Hepatocyte (in vitro differentiated cells): ENCODE measurements around the gene ZNF586. TPM values are rescaled to one million over a fixed set of nuclear protein-coding genes. Genes with fewer than 3 reads are reported as not detected.
"Not testable (repeated sequence)": the region's sequence is repeated elsewhere in the genome, so short reads cannot be mapped to it uniquely, and the experiment has no call there.

Experiments
- DNase-seq: peaks from one replicate; pipeline ENCODE4 v3.0.0-alpha.2; 2016; ENCODE audit warnings: low spot score
- H2AFZ ChIP-seq: fragments of 200-600 bp; sonication (generic); 2 replicates; pipeline ENCODE4 v1.6.0; 2016; ENCODE audit warnings: antibody characterized with exemption, mild to moderate bottlenecking
- H3K27ac ChIP-seq: fragments of 200-600 bp; sonication (generic); 2 replicates; pipeline ENCODE4 v1.5.1; 2016; ENCODE audit warnings: mild to moderate bottlenecking
- H3K27me3 ChIP-seq: fragments of 200-600 bp; sonication (generic); 2 replicates; pipeline ENCODE4 v1.6.1; 2016
- H3K36me3 ChIP-seq: fragments of 200-600 bp; sonication (generic); replicated peaks from 2 replicates; pipeline ENCODE4 v1.5.1; 2016; ENCODE audit warnings: low read depth; ENCODE audit not compliant: insufficient read depth
- H3K4me1 ChIP-seq: fragments of 200-600 bp; sonication (generic); 2 replicates; pipeline ENCODE4 v1.5.1; 2016; ENCODE audit warnings: mild to moderate bottlenecking, moderate library complexity; ENCODE audit not compliant: insufficient read depth
- H3K4me2 ChIP-seq: fragments of 200-600 bp; sonication (generic); 2 replicates; pipeline ENCODE4 v1.6.0; 2016
- H3K4me3 ChIP-seq: fragments of 200-600 bp; sonication (generic); 2 replicates; pipeline ENCODE4 v1.5.1; 2016; ENCODE audit warnings: mild to moderate bottlenecking
- H3K79me2 ChIP-seq: fragments of 200-600 bp; sonication (generic); 2 replicates; pipeline ENCODE4 v1.6.0; 2017; ENCODE audit warnings: mild to moderate bottlenecking
- H3K9me2 ChIP-seq: fragments of 200-600 bp; sonication (generic); replicated peaks from 2 replicates; pipeline ENCODE4 v1.6.0; 2017; ENCODE audit warnings: mild to moderate bottlenecking; ENCODE audit not compliant: insufficient read depth
- H3K9me3 ChIP-seq: fragments of 200-600 bp; sonication (generic); 2 replicates; pipeline ENCODE4 v1.5.1; 2016; ENCODE audit warnings: low read depth, mild to moderate bottlenecking
- H4K20me1 ChIP-seq: fragments of 200-600 bp; sonication (generic); 2 replicates; pipeline ENCODE4 v1.6.0; 2016; ENCODE audit warnings: mild to moderate bottlenecking; ENCODE audit not compliant: insufficient read depth, poor library complexity, severe bottlenecking
- CTCF ChIP-seq: fragments of 200-600 bp; sonication (generic); IDR thresholded peaks from 2 replicates; pipeline ENCODE4 v1.5.1; 2016; ENCODE audit warnings: antibody characterized with exemption, mild to moderate bottlenecking; ENCODE audit not compliant: poor library complexity
- EZH2 ChIP-seq: fragments of 200-600 bp; sonication (generic); IDR thresholded peaks from 2 replicates; pipeline ENCODE4 v1.6.1; 2016; ENCODE audit warnings: antibody characterized with exemption, mild to moderate bottlenecking, borderline replicate concordance
- EZH2phosphoT487 ChIP-seq: fragments of 200-600 bp; sonication (generic); IDR thresholded peaks from one replicate; pipeline ENCODE4 v1.6.1; 2018; ENCODE audit warnings: antibody characterized with exemption, mild to moderate bottlenecking, low read depth, moderate library complexity; ENCODE audit not compliant: unreplicated experiment, severe bottlenecking
- WGBS: methylation state at CpG from one replicate; pipeline ENCODE4 v1.1.6; 2016; ENCODE audit warnings: low lambda C conversion rate; ENCODE audit errors: missing lambda C conversion rate; 5-methylcytosine and 5-hydroxymethylcytosine counted together
- polyA plus RNA-seq: library from polyadenylated mRNA; unstranded; fragments of >200 nt; fragmentation: Nextera tagmentation; extraction: Ambion mirVana; gene quantifications from 2 replicates; pipeline ENCODE4 v1.2.1, GENCODE V29; 2016
- total RNA-seq: library from RNA; depleted of rRNA; stranded (reverse); fragments of >200 nt; gene quantifications from 2 replicates; pipeline ENCODE4 v1.2.3, GENCODE V29; 2014

Gene ZNF586
- total and polyA plus RNA-seq, 2 experiments from 2014 or later: 11.2 to 22.5 TPM

- Histone ChIP-seq H3K4me2 (no peak overlapping the region), H3K4me1 (peaks cover 29% of the 10 kb centered on the region), H3K9me3 (no peaks in the 10 kb centered on the region), H3K27me3 (no peaks in the 10 kb centered on the region), H2AFZ (no peak overlapping the region), H3K9me2 (no peaks in the 10 kb centered on the region), H3K4me3 (no peak overlapping the region), H4K20me1 (no peaks in the 10 kb centered on the region), H3K36me3 (no peaks in the 10 kb centered on the region), H3K79me2 (peaks cover 58% of the 10 kb centered on the region), H3K27ac (peak overlapping the region; percentile 29)
- WGBS: 95% methylated on average over 2 of the region's 2 CpGs
- no peak for DNase-seq
- TF ChIP-seq EZH2 (no peak), EZH2phosphoT487 (no peak), CTCF (no peak)
Observed at GRCh38 chr19:57807541-57807940, 38.1 kb downstream of the ZNF586 start.

- peaks cover 26% of the 10 kb centered on the region for H3K4me1 ChIP-seq
- peak; percentile 60 for DNase-seq
- H3K79me2 ChIP-seq: peaks cover 65% of the 10 kb centered on the region
- WGBS: 35% methylated on average over 17 of the region's 17 CpGs
- H3K9me3 ChIP-seq, H3K4me3 ChIP-seq, H3K36me3 ChIP-seq, H4K20me1 ChIP-seq, H3K27me3 ChIP-seq, H2AFZ ChIP-seq, H3K9me2 ChIP-seq: not testable (repeated sequence)
- peak overlapping the region; percentile 94 for H3K27ac ChIP-seq
- H3K4me2 ChIP-seq: peak overlapping the region; percentile 76
Observed at GRCh38 chr19:57810410-57811295, 41.2 kb downstream of the ZNF586 start.

GRCh38 chr19:57812226-57812625, 42.8 kb downstream of the ZNF586 start:
- Histone ChIP-seq H3K27ac (peak overlapping the region; percentile 94), H3K27me3 (no peaks in the 10 kb centered on the region), H3K9me3 (no peaks in the 10 kb centered on the region), H3K4me2 (peak overlapping the region; percentile 76), H4K20me1 (no peaks in the 10 kb centered on the region), H3K79me2 (peaks cover 51% of the 10 kb centered on the region), H3K4me3 (no peak overlapping the region), H3K9me2 (no peaks in the 10 kb centered on the region), H2AFZ (no peak overlapping the region), H3K4me1 (peaks cover 25% of the 10 kb centered on the region), H3K36me3 (no peaks in the 10 kb centered on the region)
- WGBS: 93% methylated on average over 3 of the region's 3 CpGs
- no peak for TF ChIP-seq EZH2
- TF ChIP-seq CTCF: no peak
- TF ChIP-seq EZH2phosphoT487: no peak
- no peak for DNase-seq

- not testable (repeated sequence) for H3K9me2 ChIP-seq, H2AFZ ChIP-seq, H3K36me3 ChIP-seq, DNase-seq, H4K20me1 ChIP-seq, H3K9me3 ChIP-seq, H3K27me3 ChIP-seq
- Histone ChIP-seq H3K4me2 (peak overlapping the region; percentile 76), H3K27ac (peak overlapping the region; percentile 94), H3K4me3 (peak overlapping the region; percentile 70), H3K4me1 (peaks cover 25% of the 10 kb centered on the region), H3K79me2 (peaks cover 50% of the 10 kb centered on the region)
- 74% methylated on average over 11 of the region's 13 CpGs for whole genome bisulfite sequencing
Observed at GRCh38 chr19:57812975-57813820, 43.7 kb downstream of the ZNF586 start.
